Measurements from ENCODE around the gene COL4A6. TPM values are rescaled to one million over a fixed set of nuclear protein-coding genes. Genes with fewer than 3 reads are reported as not detected.

The COL4A6 gene
- total RNA-seq, 1 donor from 2014 or later = 40.5 TPM

DNA sequence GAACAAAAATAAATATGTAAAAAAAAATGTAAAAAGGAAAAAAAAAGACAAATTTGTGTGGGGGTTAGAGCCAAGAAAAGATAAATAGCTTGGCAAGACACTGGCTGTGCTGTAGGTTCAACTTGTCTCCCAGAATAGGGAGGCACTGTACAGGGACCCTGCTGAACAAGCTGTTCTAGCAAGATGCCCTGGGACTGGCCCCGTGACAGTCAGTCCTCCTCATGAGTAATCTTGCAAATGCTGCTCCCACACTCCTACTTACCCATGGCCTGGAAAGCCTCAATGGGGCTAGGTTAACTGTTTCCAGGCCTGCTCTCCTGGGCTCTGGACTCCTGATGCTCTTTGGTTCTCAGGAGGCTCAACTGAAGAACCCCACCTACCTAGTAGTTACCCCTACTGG is 239.8 kb downstream of the COL4A6 start:
- no peaks in the 10 kb centered on the region for H3F3A ChIP-seq (ENCODE audit: low read depth)
- no peak overlapping the region for H3K27ac Mint-ChIP-seq
- H3K4me3 Mint-ChIP-seq = no peak overlapping the region
- H3K4me1 Mint-ChIP-seq = peaks cover 5% of the 10 kb centered on the region
- H4K20me1 ChIP-seq (ENCODE audit: low read depth) = no peaks in the 10 kb centered on the region
- no peaks in the 10 kb centered on the region for H3K9me3 Mint-ChIP-seq
- no peaks in the 10 kb centered on the region for H3K27me3 Mint-ChIP-seq (ENCODE audit: insufficient read depth, low read depth)
- no peak overlapping the region for H3K4me3 ChIP-seq
- TF ChIP-seq, protein P1, sequence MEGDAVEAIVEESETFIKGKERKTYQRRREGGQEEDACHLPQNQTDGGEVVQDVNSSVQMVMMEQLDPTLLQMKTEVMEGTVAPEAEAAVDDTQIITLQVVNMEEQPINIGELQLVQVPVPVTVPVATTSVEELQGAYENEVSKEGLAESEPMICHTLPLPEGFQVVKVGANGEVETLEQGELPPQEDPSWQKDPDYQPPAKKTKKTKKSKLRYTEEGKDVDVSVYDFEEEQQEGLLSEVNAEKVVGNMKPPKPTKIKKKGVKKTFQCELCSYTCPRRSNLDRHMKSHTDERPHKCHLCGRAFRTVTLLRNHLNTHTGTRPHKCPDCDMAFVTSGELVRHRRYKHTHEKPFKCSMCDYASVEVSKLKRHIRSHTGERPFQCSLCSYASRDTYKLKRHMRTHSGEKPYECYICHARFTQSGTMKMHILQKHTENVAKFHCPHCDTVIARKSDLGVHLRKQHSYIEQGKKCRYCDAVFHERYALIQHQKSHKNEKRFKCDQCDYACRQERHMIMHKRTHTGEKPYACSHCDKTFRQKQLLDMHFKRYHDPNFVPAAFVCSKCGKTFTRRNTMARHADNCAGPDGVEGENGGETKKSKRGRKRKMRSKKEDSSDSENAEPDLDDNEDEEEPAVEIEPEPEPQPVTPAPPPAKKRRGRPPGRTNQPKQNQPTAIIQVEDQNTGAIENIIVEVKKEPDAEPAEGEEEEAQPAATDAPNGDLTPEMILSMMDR (IDR thresholded peaks at IDR 0.05) = no peak
- TF ChIP-seq EZH2 (IDR thresholded peaks at IDR 0.05) = no peak
- TF ChIP-seq EZH2phosphoT487 (IDR thresholded peaks at IDR 0.05) = no peak
- H3K9me3 ChIP-seq (ENCODE audit: low read depth) = no peaks in the 10 kb centered on the region
- no peaks in the 10 kb centered on the region for H3K79me2 ChIP-seq (ENCODE audit: low read depth)
- H3K4me1 ChIP-seq = no peaks in the 10 kb centered on the region
- no peak for DNase-seq (ENCODE audit: low spot score)
- H3K27ac ChIP-seq = no peak overlapping the region
- no peak overlapping the region for H3K9ac ChIP-seq
- H3K4me2 ChIP-seq = no peak overlapping the region
- peaks cover 58% of the 10 kb centered on the region for H3K36me3 Mint-ChIP-seq
- no peak overlapping the region for H2AFZ ChIP-seq (replicated peaks)
- no peaks in the 10 kb centered on the region for H3K36me3 ChIP-seq
- H3K27me3 ChIP-seq = no peaks in the 10 kb centered on the region

GRCh38 chrX:108186811-108187210 is 251.4 kb downstream of the COL4A6 start:
- H4K20me1 ChIP-seq (ENCODE audit: low read depth) = no peaks in the 10 kb centered on the region
- TF ChIP-seq, protein P1 (IDR thresholded peaks at IDR 0.05) = no peak
- TF ChIP-seq EZH2 (IDR thresholded peaks at IDR 0.05) = no peak
- no peak for TF ChIP-seq EZH2phosphoT487 (IDR thresholded peaks at IDR 0.05)
- H3K9me3 ChIP-seq (ENCODE audit: low read depth) = no peaks in the 10 kb centered on the region
- no peak overlapping the region for H2AFZ ChIP-seq (replicated peaks)
- no peak overlapping the region for H3K9ac ChIP-seq
- H3K27ac Mint-ChIP-seq = no peak overlapping the region
- peaks cover 2% of the 10 kb centered on the region for H3K27me3 Mint-ChIP-seq (ENCODE audit: insufficient read depth, low read depth)
- no peaks in the 10 kb centered on the region for H3F3A ChIP-seq (ENCODE audit: low read depth)
- no peak overlapping the region for H3K4me2 ChIP-seq
- H3K4me3 ChIP-seq = no peak overlapping the region
- H3K9me3 Mint-ChIP-seq = no peaks in the 10 kb centered on the region
- H3K36me3 ChIP-seq = no peaks in the 10 kb centered on the region
- H3K79me2 ChIP-seq (ENCODE audit: low read depth) = no peaks in the 10 kb centered on the region
- no peak overlapping the region for H3K27ac ChIP-seq
- no peaks in the 10 kb centered on the region for H3K27me3 ChIP-seq
- no peak for DNase-seq (ENCODE audit: low spot score)
- peaks cover 87% of the 10 kb centered on the region for H3K36me3 Mint-ChIP-seq
- no peaks in the 10 kb centered on the region for H3K4me1 ChIP-seq
- H3K4me1 Mint-ChIP-seq = peaks cover 7% of the 10 kb centered on the region
- H3K4me3 Mint-ChIP-seq = no peak overlapping the region

DNA sequence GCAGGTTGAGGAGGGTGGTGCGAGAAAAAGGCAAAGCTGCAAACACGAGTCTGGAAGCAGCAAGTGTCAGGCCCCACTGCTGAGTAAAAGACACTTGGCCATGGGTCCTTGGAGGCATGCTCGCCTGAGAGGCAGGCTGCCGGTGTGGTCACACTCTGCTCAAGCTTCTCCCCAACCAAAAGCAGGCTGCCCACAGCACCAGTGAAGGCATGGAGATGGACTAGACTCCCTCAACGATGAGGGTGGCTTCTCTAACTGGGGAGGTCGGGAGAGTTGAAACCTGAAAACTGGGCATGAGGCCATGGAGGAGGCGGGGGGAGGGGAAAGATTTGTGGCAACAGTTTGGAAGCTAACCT is 260.1 kb downstream of the COL4A6 start:
- Mint-ChIP-seq H3K4me3 (peak overlapping the region; percentile 39), H3K27me3 (ENCODE audit: insufficient read depth, low read depth) (peaks cover 16% of the 10 kb centered on the region), H3K36me3 (peaks cover 49% of the 10 kb centered on the region), H3K27ac (peak overlapping the region; percentile 100), H3K9me3 (no peaks in the 10 kb centered on the region), H3K4me1 (peaks cover 72% of the 10 kb centered on the region)
- no peaks in the 10 kb centered on the region for H3K79me2 ChIP-seq (ENCODE audit: low read depth)
- H3K9me3 ChIP-seq (ENCODE audit: low read depth) = no peaks in the 10 kb centered on the region
- peaks cover 31% of the 10 kb centered on the region for H3K4me1 ChIP-seq
- H3K27ac ChIP-seq = peak overlapping the region; percentile 96
- H3K27me3 ChIP-seq = no peaks in the 10 kb centered on the region
- peaks cover 37% of the 10 kb centered on the region for H3F3A ChIP-seq (ENCODE audit: low read depth)
- no peaks in the 10 kb centered on the region for H3K36me3 ChIP-seq
- TF ChIP-seq EZH2phosphoT487 (IDR thresholded peaks at IDR 0.05) = no peak
- TF ChIP-seq, protein P1 (IDR thresholded peaks at IDR 0.05) = no peak
- TF ChIP-seq EZH2 (IDR thresholded peaks at IDR 0.05) = no peak
- no peak overlapping the region for H2AFZ ChIP-seq (replicated peaks)
- peaks cover 14% of the 10 kb centered on the region for H4K20me1 ChIP-seq (ENCODE audit: low read depth)
- DNase-seq (ENCODE audit: low spot score) = peak; percentile 14
- H3K9ac ChIP-seq = no peak overlapping the region
- H3K4me3 ChIP-seq = no peak overlapping the region
- peak overlapping the region; percentile 69 for H3K4me2 ChIP-seq

Data from neural progenitor cell (in vitro differentiated cells).